Skeletal muscle tissue (tissue), 4 donors: ENCODE results near the gene ELAPOR1. TPM values are rescaled to one million over a fixed set of nuclear protein-coding genes. Genes with fewer than 3 reads are reported as not detected.

Experiments
- H3K27ac ChIP-seq: one replicate; pipeline ENCODE4 v1.7.0; 2013; ENCODE audit warnings: mild to moderate bottlenecking, low read depth, low read length, inconsistent platforms
- H3K27me3 ChIP-seq, 3 donors: one replicate each; pipeline ENCODE4 v1.7.0; 2013; ENCODE audit warnings: low read length in 3 of 3; ENCODE audit not compliant: control insufficient read depth in 3 of 3, insufficient read depth in 3 of 3
- H3K36me3 ChIP-seq, 3 donors: one replicate each; pipeline ENCODE4 v1.7.0; 2013; ENCODE audit warnings: low read length in 3 of 3; ENCODE audit not compliant: control insufficient read depth in 3 of 3, insufficient read depth in 3 of 3
- H3K4me1 ChIP-seq, 3 donors: one replicate each; pipeline ENCODE4 v1.7.0; 2013; ENCODE audit warnings: low read length in 3 of 3, mild to moderate bottlenecking in 3 of 3; ENCODE audit not compliant: control insufficient read depth in 3 of 3, insufficient read depth in 3 of 3
- H3K4me3 ChIP-seq, 3 donors: one replicate each; pipeline ENCODE4 v1.7.0; 2013; ENCODE audit warnings: low read length in 3 of 3
- H3K9ac ChIP-seq, 3 donors: one replicate each; pipeline ENCODE4 v1.7.0; 2013; ENCODE audit warnings: low read length in 3 of 3, mild to moderate bottlenecking in 3 of 3, moderate library complexity in 2 of 3, low read depth in 1 of 3
- H3K9me3 ChIP-seq, 3 donors: one replicate each; pipeline ENCODE4 v1.7.0; 2013; ENCODE audit warnings: low read length in 3 of 3; ENCODE audit not compliant: control insufficient read depth in 3 of 3
- total RNA-seq: library from RNA; depleted of rRNA; stranded (reverse); fragments of >200 nt; gene quantifications from one replicate; pipeline ENCODE4 v1.2.3, GENCODE V29; 2014
- donor health status: Osteomylitis.

Gene ELAPOR1
- total RNA-seq, 1 donor from 2014 or later = under 0.01 TPM

- H3K4me1 ChIP-seq = peaks cover 22 to 30% (median 23%) of the 10 kb centered on the region in 3 donors
- H3K27ac ChIP-seq = peak overlapping the region; percentile 92
- no peaks in the 10 kb centered on the region for H3K36me3 ChIP-seq
- H3K9ac ChIP-seq = peak overlapping the region; percentile 34 to 78 (median 51)
- peak overlapping the region; percentile 15 to 36 (median 15) for H3K4me3 ChIP-seq
- no peaks in the 10 kb centered on the region for H3K27me3 ChIP-seq
- no peaks in the 10 kb centered on the region for H3K9me3 ChIP-seq
These were observed 36.1 kb downstream of the ELAPOR1 start for GRCh38 chr1:109149874-109150601.

DNA sequence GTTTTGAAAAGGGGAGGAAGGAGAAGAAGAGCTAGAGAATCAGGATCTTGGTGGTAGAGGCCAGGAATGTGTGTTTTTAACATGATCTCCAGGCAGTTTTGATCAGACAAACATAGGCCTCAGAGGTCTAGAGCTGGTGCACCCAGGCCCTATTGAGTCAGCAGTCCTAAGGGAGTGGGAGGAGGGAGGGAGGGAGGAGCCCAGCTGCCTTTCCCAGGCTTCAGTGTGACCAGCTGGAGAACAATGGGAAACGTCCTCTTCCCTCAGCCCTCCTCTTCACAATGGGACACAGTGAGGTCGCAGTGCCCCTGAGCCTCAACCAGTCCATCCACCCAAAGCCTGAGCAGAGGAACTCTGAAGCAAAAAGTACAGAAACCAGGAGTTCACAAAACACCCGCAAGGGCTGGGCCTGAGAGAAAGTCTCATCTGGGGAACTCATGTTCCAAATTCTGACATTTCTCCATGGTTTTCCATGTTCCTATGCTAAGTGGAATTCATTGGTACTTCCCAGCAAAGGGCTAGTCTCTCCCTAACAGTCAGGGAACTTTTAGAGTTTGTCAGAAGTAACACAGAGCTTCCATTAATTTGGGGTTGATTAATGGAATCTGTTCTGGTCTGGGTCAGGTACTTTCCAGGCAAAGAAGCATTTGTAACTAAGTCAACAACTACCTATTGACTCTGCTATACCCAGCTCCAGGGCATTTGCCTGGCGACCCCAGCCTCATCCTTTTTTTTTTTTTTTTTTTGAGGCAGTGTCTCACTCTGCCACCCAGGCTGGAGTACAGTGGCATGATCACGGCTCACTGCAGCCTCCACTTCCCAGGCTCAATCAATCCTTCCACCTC lies 37.5 kb downstream of the ELAPOR1 start:
- no peaks in the 10 kb centered on the region for H3K36me3 ChIP-seq
- H3K27me3 ChIP-seq = no peaks in the 10 kb centered on the region
- no peak overlapping the region for H3K9ac ChIP-seq
- peak overlapping the region in 1 of 3 donors; percentile 13 for H3K4me3 ChIP-seq
- peaks cover 22 to 30% (median 23%) of the 10 kb centered on the region in 3 donors for H3K4me1 ChIP-seq
- no peaks in the 10 kb centered on the region for H3K9me3 ChIP-seq
- H3K27ac ChIP-seq = peak overlapping the region; percentile 92

DNA sequence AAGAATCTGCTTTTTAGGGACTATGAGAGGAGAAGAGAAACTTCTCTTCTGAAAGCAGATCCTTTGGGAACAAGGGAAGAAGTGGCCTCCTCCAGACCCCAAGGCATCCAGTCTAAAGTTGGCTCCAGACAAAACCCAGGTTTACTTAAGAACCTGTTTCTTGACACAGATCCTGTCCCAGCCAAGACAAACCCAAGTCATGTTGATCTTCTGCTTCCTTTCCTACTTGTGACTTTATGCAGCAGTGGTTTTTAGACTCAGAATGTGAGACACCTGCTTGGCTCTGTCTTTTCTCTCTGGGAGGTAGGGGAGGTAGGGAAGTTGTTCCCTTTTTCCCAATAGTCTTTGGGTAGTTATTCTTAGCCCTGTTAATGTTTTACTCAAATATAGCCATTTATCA lies 38.3 kb downstream of the ELAPOR1 start:
- Histone ChIP-seq H3K9ac (no peak overlapping the region), H3K4me3 (no peak overlapping the region), H3K27ac (no peak overlapping the region), H3K36me3 (no peaks in the 10 kb centered on the region), H3K4me1 (peaks cover 22 to 30% (median 23%) of the 10 kb centered on the region in 3 donors), H3K27me3 (no peaks in the 10 kb centered on the region), H3K9me3 (no peaks in the 10 kb centered on the region)

DNA sequence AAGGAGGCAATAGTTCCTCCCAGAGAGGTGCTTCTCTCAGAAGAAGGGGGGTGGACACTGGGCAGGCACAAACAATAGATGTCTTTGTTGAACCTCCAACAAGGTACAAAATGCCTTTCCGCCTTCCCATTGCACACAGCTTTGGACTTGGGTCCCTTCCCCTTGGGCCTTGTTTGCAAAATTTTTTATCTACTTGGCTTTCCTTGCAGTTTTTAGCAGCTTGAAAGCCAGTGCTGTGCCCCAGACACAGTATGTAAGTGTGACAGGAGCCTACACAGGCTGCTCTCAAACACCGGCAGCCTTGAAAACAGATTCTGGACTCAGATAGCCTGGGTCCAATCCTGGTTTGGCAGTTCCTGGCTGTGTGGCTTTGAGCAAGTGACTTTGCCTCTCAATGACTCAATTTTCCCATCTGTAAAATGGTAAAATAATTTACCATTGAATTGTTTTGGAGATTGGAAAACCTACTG lies 43.0 kb downstream of the ELAPOR1 start:
- no peaks in the 10 kb centered on the region for H3K9me3 ChIP-seq
- H3K36me3 ChIP-seq = no peaks in the 10 kb centered on the region
- no peak overlapping the region for H3K27ac ChIP-seq
- H3K4me3 ChIP-seq = no peak overlapping the region
- peaks cover under 1 to 5% (median 2%) of the 10 kb centered on the region in 3 donors for H3K4me1 ChIP-seq
- no peaks in the 10 kb centered on the region for H3K27me3 ChIP-seq
- H3K9ac ChIP-seq = no peak overlapping the region

DNA sequence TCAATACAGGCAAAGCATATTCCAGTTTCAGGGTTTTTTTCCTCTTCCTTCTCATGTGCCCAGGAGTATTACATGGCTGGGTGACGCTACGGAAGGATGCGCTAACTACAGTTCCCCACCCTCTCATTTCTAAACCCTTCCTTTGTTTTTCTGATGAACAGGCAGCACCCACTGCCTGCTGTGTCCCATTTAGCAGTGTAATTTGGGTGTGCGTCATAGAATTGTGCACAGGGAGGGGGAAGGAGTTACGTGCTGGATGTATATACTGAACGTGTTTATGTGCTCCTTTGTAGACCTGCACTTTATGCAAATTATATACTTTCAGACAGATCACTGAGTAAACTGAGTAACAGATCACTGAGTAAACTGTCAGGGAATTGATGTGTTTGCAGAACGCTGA lies 44.5 kb downstream of the ELAPOR1 start:
- Histone ChIP-seq H3K4me1 (peaks cover 2 to 8% (median 5%) of the 10 kb centered on the region in 3 donors), H3K9ac (no peak overlapping the region), H3K4me3 (no peak overlapping the region), H3K9me3 (no peaks in the 10 kb centered on the region), H3K36me3 (no peaks in the 10 kb centered on the region), H3K27me3 (no peaks in the 10 kb centered on the region), H3K27ac (no peak overlapping the region)

DNA sequence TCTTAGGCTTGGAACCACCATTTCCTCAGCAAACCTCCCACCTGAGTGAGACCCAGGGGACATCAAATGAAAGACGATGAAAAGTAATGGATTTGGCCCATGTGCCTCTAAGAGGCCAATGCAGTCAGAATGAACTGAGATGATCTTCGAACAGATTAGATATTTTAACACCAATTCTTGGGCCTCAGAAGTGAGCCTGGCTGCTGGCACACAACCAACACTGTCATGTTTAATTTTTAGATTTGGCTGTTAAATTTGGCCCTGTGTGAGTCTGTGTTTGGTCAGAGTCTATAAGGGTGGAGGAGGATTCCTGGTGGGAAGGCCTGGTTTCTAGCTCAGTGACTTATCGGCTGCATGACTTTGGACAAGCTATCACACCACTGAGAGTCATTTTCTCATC lies 45.4 kb downstream of the ELAPOR1 start:
- Histone ChIP-seq H3K4me1 (peaks cover 2 to 8% (median 5%) of the 10 kb centered on the region in 3 donors), H3K9ac (no peak overlapping the region), H3K36me3 (no peaks in the 10 kb centered on the region), H3K27me3 (no peaks in the 10 kb centered on the region), H3K27ac (no peak overlapping the region), H3K4me3 (no peak overlapping the region), H3K9me3 (no peaks in the 10 kb centered on the region)

DNA sequence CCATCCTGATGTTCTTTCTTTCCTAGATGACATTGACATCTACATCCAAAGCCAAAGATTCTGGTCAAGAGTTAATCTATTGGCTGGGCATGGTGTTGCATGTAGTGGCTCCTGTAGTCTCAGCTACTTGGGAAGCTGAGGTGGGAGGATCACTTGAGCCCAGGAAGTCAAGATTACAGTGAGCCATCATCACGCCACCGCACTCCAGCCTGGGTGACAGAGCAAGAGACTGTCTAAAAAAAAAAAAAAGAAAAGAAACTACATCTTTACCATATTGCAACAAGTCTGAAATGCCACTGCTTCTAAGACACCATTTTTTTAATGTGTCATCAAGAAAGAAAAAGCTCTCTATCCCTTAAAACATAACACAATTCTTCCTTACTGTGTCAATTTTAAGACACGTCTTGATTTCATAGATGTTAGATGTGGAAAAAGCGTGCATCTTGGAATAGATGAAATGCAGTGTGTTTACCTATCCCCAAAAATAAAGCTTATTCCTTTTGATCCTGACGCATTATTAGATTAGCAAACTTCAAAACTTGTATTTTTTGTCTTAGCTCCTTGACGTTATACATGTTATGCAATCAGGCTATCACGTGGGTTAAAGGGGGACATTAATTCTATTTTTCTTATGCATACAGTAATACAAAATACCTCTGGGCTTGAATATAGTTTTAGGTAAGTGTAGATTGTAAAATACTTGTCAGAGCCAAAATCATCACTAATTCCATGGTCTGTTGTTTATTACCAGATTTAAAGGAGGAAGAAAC lies 46.3 kb downstream of the ELAPOR1 start:
- no peaks in the 10 kb centered on the region for H3K9me3 ChIP-seq
- no peaks in the 10 kb centered on the region for H3K36me3 ChIP-seq
- no peak overlapping the region for H3K27ac ChIP-seq
- no peaks in the 10 kb centered on the region for H3K27me3 ChIP-seq
- H3K4me1 ChIP-seq = peaks cover 2 to 8% (median 5%) of the 10 kb centered on the region in 3 donors
- no peak overlapping the region for H3K9ac ChIP-seq
- H3K4me3 ChIP-seq = no peak overlapping the region

DNA sequence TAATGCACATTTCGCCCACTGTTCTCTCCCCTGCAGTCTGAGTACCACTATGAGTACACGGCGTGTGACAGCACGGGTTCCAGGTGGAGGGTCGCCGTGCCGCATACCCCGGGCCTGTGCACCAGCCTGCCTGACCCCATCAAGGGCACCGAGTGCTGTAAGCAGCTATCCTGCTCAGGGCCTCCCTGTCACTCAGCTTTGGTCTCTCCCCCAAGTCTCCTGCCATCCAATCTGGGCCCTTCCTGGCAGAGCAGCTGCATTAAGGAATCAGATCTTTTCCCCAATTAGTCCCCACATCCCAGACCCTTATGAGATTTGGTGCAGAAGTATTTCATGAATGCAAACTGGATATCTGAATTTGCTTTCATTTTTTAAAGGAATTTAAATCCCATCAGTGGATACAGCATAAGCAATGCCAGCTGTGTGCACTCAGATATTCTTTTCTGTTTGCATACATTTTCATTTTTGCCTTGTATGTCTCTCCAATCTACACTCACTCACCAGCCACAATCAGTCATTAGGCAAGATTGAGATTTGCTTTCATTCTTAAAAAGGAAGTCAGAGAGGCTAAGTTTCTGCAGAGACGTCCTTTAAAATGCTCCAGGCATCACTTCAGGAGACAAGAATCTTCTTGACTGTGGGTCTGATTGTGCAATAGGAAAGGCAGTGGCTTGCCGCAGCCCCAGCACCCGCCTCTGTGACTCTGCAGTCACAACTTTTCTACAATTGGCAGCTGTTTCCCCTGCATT lies 48.1 kb downstream of the ELAPOR1 start:
- H3K9me3 ChIP-seq = no peaks in the 10 kb centered on the region
- H3K4me3 ChIP-seq = peak overlapping the region in 1 of 3 donors; percentile 25
- H3K9ac ChIP-seq = peak overlapping the region in 1 of 3 donors; percentile 45
- H3K4me1 ChIP-seq = peaks cover 2 to 8% (median 5%) of the 10 kb centered on the region in 3 donors
- no peaks in the 10 kb centered on the region for H3K27me3 ChIP-seq
- H3K36me3 ChIP-seq = no peaks in the 10 kb centered on the region
- H3K27ac ChIP-seq = no peak overlapping the region

- no peaks in the 10 kb centered on the region for H3K9me3 ChIP-seq
- H3K36me3 ChIP-seq = no peaks in the 10 kb centered on the region
- peaks cover 2 to 8% (median 5%) of the 10 kb centered on the region in 3 donors for H3K4me1 ChIP-seq
- H3K27me3 ChIP-seq = no peaks in the 10 kb centered on the region
- no peak overlapping the region for H3K27ac ChIP-seq
- no peak overlapping the region for H3K4me3 ChIP-seq
- no peak overlapping the region for H3K9ac ChIP-seq
These were observed 48.7 kb downstream of the ELAPOR1 start for GRCh38 chr1:109162626-109163025.
